ENCODE measurements around the gene TRIM10.

TRIM10 gene

DNA sequence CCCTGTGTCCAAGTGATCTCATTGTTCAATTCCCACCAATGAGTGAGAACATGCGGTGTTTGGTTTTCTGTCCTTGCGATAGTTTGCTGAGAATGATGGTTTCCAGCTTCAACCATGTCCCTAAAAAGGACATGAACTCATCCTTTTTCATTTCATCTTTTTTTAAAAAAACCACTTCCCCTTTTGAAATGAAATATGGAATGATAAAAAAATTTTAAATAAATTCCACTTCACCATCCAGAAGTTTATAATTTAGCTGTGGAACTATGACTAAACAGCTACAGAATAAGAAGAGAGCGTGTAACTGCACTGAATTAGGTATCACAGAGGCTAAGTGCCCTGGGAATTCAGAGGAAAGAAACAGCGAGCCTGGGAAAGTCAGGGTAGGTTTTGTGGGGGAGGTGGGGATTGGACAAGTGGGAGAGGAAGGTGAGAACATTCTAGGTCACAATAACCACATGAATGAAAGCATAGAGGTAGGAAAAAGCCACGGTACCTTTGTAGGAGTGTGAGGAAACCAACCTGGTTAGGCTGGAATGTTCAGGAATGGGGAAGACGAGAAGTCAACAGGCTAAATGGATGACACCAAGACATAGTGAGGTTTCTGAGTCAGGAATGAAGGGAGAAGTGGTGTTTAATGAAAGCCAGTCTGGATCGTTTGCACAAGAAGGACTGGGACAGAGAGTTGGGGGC, 11.0 kb downstream of the TRIM10 start:
- DNase-seq (ENCODE audit: low read depth), result no peak
- in situ Hi-C loops (cut with HindIII; ENCODE audit: low sequenced_read_pairs), result no loop called here
- H3K4me3 ChIP-seq (ENCODE audit: low read depth, low read length), result no peak overlapping the region
- TF ChIP-seq, protein P1, sequence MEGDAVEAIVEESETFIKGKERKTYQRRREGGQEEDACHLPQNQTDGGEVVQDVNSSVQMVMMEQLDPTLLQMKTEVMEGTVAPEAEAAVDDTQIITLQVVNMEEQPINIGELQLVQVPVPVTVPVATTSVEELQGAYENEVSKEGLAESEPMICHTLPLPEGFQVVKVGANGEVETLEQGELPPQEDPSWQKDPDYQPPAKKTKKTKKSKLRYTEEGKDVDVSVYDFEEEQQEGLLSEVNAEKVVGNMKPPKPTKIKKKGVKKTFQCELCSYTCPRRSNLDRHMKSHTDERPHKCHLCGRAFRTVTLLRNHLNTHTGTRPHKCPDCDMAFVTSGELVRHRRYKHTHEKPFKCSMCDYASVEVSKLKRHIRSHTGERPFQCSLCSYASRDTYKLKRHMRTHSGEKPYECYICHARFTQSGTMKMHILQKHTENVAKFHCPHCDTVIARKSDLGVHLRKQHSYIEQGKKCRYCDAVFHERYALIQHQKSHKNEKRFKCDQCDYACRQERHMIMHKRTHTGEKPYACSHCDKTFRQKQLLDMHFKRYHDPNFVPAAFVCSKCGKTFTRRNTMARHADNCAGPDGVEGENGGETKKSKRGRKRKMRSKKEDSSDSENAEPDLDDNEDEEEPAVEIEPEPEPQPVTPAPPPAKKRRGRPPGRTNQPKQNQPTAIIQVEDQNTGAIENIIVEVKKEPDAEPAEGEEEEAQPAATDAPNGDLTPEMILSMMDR (IDR thresholded peaks at IDR 0.05; ENCODE audit: low read depth, low read length, missing control alignments), result no peak

DNA sequence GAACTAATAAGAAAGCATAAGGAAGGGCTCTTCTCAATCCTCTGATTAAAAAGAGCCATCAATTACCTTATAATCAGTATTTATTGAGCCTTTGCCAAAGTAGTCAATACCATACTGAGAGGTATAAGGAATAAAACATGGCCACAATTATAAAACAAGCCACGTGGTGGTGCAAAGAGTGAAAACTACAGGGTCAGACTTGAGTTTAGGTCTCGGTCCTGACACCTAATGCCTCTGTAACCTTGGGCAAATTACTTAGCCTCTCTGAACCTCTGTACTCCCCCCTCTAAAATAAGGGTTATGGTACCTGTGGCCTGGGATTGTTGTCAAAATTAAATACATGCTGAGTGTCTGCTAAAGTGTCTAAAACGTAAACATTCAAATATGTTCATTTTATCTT, 11.8 kb downstream of the TRIM10 start:
- DNase-seq (ENCODE audit: low read depth), result no peak
- no peak overlapping the region for H3K4me3 ChIP-seq (ENCODE audit: low read depth, low read length)
- in situ Hi-C loops (cut with HindIII; ENCODE audit: low sequenced_read_pairs), result no loop called here
- TF ChIP-seq, protein P1 (IDR thresholded peaks at IDR 0.05; ENCODE audit: low read depth, low read length, missing control alignments), result no peak

DNA sequence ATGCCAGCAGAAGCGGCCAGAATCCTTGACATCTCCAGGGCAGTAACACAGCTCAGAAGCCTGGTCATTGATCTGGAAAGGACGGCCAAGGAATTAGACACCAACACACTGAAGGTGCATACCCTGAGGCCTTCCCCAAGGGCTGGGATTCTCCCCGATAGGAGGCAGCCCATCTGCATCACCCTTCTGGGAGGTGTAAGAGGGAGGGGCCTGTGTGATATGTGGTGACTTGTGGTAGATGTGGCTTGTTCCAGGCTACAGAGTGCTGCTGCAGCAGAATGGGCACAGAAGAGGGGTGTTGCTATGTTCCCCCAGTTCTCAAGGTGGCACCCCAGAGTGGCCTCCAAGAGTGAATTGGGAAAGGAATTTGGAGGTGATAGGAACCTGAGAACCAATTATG, 13.9 kb downstream of the TRIM10 start:
- TF ChIP-seq, protein P1 (IDR thresholded peaks at IDR 0.05; ENCODE audit: low read depth, low read length, missing control alignments), result no peak
- in situ Hi-C loops (cut with HindIII; ENCODE audit: low sequenced_read_pairs), result no loop called here
- H3K4me3 ChIP-seq (ENCODE audit: low read depth, low read length), result no peak overlapping the region
- DNase-seq (ENCODE audit: low read depth), result no peak

DNA sequence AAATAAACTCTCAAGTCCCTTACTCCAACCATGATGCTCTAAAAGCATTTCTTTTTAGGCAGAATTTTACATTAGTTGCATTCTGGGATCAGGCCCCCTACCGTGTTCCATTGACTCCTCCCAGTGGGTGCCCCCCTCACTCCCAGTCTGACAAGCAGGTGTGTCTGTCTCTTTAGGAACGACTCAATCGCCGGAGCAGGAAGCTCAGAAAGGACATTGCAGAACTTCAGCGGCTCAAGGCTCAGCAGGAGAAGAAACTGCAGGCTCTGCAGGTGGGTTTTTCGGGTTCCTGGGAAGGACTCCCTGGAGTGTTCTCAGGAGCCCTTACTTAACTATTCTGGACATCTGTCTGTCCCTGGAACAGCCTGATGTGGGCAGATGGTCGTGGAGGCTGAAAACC, 15.2 kb downstream of the TRIM10 start:
- in situ Hi-C loops (cut with HindIII; ENCODE audit: low sequenced_read_pairs), result no loop called here
- no peak overlapping the region for H3K4me3 ChIP-seq (ENCODE audit: low read depth, low read length)
- no peak for DNase-seq (ENCODE audit: low read depth)
- TF ChIP-seq, protein P1 (IDR thresholded peaks at IDR 0.05; ENCODE audit: low read depth, low read length, missing control alignments), result no peak

DNA sequence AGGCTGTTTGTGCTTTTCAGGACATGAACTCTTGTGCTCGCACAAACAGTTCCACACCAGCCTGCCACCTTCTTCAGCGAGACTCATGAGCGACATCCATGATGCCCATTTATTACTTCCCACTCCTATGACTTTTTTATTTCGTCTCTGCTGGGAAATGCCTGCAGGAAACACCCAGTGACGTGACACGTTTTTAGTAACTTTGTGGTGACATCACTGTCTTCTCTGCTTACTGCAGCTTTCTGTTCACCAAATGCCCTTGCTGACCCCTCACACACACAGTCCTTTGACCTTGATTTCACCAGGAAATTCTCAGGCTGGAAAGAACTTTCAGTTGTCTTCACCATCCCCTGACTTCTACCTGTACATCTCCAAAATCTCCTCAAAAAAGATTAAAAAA, 16.2 kb downstream of the TRIM10 start:
- DNase-seq (ENCODE audit: low read depth), result no peak
- no peak overlapping the region for H3K4me3 ChIP-seq (ENCODE audit: low read depth, low read length)
- TF ChIP-seq, protein P1 (IDR thresholded peaks at IDR 0.05; ENCODE audit: low read depth, low read length, missing control alignments), result no peak
- in situ Hi-C loops (cut with HindIII; ENCODE audit: low sequenced_read_pairs), result no loop called here

DNA sequence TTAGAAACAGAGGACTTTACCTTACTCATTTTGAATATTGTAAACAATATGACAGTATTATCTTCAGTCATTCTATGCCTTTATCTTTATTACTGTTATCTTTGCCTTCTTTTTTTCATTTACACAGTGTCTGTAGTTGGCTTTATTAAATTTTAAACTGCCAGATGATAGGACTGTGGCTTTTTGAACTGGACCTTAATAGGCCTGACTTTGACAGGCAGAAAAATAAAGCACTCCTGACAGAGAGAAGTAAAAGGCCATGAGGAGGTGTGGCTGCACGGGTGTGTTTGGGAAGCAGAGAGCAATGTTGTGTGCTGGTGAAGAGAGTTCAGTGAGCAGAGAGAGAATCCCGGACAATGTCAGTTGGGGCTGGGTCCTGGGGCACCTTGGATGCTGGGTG, 17.2 kb downstream of the TRIM10 start:
- in situ Hi-C loops (cut with HindIII; ENCODE audit: low sequenced_read_pairs), result no loop called here

More for the DNA sequence above, 17.2 kb downstream of the TRIM10 start:
- TF ChIP-seq, protein P1 (IDR thresholded peaks at IDR 0.05; ENCODE audit: low read depth, low read length, missing control alignments), result no peak
- no peak for DNase-seq (ENCODE audit: low read depth)
- H3K4me3 ChIP-seq (ENCODE audit: low read depth, low read length), result no peak overlapping the region

Measured in astrocyte of the cerebellum (primary cell).